Uterus (tissue), 2 donors: ENCODE measurements around the gene TUNAR.

Experiments
- CTCF ChIP-seq, 4 experiments: fragments of 200-600 bp in 2 of 4; fragments of 450-650 bp in 2 of 4; sonication (generic) in 2 of 4; IDR thresholded peaks; one replicate each; pipeline ENCODE4 v1.5.1; 2016 to 2019; ENCODE audit warnings: antibody characterized with exemption in 4 of 4, mild to moderate bottlenecking in 2 of 4, moderate library complexity in 1 of 4
- POLR2A ChIP-seq, 2 donors: fragments of 450-650 bp; IDR thresholded peaks; one replicate each; pipeline ENCODE4 v1.6.1; 2016; ENCODE audit warnings: antibody characterized with exemption in 2 of 2, mild to moderate bottlenecking in 1 of 2, moderate library complexity in 1 of 2

GRCh38 chr14:95887351-95887750 lies 10.7 kb downstream of the TUNAR start:
- TF ChIP-seq CTCF (IDR thresholded peaks at IDR 0.05): no peak
- TF ChIP-seq POLR2A (IDR thresholded peaks at IDR 0.05): no peak
